ENCODE results near the gene DYNC2LI1.

DYNC2LI1 gene

DNA sequence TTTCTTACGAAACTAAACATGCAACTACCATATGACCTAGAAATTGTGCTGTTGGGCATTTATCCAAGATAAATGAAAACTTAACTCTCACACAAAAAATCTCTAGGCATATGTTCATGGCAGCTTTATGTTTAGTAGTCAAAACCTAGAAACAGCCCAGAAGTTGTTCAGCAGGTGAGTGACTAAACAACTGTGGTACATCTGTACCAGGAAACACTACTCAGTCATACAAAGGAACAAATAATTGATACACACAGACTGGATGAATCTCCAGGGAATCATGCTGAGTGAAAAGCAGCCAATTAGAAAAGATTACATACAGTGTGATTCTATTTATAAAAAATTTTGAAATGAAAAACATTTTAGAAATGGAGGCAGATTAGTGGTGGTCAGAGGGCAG lies 29.3 kb downstream of the DYNC2LI1 start (continued):
- TF ChIP-seq, protein P1, sequence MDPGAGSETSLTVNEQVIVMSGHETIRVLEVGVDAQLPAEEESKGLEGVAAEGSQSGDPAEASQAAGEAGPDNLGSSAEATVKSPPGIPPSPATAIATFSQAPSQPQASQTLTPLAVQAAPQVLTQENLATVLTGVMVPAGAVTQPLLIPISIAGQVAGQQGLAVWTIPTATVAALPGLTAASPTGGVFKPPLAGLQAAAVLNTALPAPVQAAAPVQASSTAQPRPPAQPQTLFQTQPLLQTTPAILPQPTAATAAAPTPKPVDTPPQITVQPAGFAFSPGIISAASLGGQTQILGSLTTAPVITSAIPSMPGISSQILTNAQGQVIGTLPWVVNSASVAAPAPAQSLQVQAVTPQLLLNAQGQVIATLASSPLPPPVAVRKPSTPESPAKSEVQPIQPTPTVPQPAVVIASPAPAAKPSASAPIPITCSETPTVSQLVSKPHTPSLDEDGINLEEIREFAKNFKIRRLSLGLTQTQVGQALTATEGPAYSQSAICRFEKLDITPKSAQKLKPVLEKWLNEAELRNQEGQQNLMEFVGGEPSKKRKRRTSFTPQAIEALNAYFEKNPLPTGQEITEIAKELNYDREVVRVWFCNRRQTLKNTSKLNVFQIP (CRISPR knock-in tag; IDR thresholded peaks at IDR 0.05; ENCODE audit: borderline replicate concordance, low read depth), result no peak
- no peak for TF ChIP-seq SNAI2 (CRISPR knock-in tag; IDR thresholded peaks at IDR 0.05)
- no peak for TF ChIP-seq ZC3H10 (CRISPR knock-in tag; IDR thresholded peaks at IDR 0.05)
- TF ChIP-seq, protein P2, sequence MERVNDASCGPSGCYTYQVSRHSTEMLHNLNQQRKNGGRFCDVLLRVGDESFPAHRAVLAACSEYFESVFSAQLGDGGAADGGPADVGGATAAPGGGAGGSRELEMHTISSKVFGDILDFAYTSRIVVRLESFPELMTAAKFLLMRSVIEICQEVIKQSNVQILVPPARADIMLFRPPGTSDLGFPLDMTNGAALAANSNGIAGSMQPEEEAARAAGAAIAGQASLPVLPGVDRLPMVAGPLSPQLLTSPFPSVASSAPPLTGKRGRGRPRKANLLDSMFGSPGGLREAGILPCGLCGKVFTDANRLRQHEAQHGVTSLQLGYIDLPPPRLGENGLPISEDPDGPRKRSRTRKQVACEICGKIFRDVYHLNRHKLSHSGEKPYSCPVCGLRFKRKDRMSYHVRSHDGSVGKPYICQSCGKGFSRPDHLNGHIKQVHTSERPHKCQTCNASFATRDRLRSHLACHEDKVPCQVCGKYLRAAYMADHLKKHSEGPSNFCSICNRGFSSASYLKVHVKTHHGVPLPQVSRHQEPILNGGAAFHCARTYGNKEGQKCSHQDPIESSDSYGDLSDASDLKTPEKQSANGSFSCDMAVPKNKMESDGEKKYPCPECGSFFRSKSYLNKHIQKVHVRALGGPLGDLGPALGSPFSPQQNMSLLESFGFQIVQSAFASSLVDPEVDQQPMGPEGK (CRISPR knock-in tag; IDR thresholded peaks at IDR 0.05; ENCODE audit: borderline replicate concordance), result no peak

DNA sequence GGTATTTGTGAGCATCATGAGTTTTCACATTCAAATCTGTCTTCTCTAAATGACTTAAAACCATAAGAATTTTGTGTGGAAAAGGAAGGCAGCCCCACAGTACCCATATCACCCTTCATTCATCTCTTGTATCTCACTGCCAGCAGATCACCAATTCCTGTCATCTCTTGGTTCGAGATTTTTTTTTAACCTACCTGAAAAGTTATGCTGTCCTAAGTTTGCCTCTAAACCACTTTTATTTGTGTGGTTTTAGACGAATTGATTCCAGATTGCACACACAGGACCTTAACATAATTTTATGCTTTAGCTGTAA lies 32.8 kb downstream of the DYNC2LI1 start:
- ATAC-seq, result no peak
- no peak for TF ChIP-seq PPARA (CRISPR knock-in tag; IDR thresholded peaks at IDR 0.05; ENCODE audit: borderline replicate concordance)
- TF ChIP-seq, protein P2 (CRISPR knock-in tag; IDR thresholded peaks at IDR 0.05; ENCODE audit: borderline replicate concordance), result no peak
- TF ChIP-seq ARNTL (CRISPR knock-in tag; IDR thresholded peaks at IDR 0.05; ENCODE audit: borderline replicate concordance, low read depth), result no peak
- TF ChIP-seq ISL1 (CRISPR knock-in tag; IDR thresholded peaks at IDR 0.05), result no peak
- TF ChIP-seq ZNF70 (CRISPR knock-in tag; IDR thresholded peaks at IDR 0.05), result no peak
- TF ChIP-seq BACH2 (CRISPR knock-in tag; IDR thresholded peaks at IDR 0.05; ENCODE audit: borderline replicate concordance), result no peak
- no peak for TF ChIP-seq ZNF8 (CRISPR knock-in tag; IDR thresholded peaks at IDR 0.05)
- TF ChIP-seq, protein P3, sequence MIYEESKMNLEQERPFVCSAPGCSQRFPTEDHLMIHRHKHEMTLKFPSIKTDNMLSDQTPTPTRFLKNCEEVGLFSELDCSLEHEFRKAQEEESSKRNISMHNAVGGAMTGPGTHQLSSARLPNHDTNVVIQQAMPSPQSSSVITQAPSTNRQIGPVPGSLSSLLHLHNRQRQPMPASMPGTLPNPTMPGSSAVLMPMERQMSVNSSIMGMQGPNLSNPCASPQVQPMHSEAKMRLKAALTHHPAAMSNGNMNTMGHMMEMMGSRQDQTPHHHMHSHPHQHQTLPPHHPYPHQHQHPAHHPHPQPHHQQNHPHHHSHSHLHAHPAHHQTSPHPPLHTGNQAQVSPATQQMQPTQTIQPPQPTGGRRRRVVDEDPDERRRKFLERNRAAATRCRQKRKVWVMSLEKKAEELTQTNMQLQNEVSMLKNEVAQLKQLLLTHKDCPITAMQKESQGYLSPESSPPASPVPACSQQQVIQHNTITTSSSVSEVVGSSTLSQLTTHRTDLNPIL (CRISPR knock-in tag; IDR thresholded peaks at IDR 0.05; ENCODE audit: low read depth), result no peak
- TF ChIP-seq OSR1 (CRISPR knock-in tag; IDR thresholded peaks at IDR 0.05), result no peak
- no peak for TF ChIP-seq GLIS3 (CRISPR knock-in tag; IDR thresholded peaks at IDR 0.05)
- TF ChIP-seq ESRRG (CRISPR knock-in tag; IDR thresholded peaks at IDR 0.05), result no peak
- TF ChIP-seq TCF4 (CRISPR knock-in tag; IDR thresholded peaks at IDR 0.05; ENCODE audit: borderline replicate concordance), result no peak
- no peak for TF ChIP-seq RARB (CRISPR knock-in tag; IDR thresholded peaks at IDR 0.05)
- no peak for TF ChIP-seq ZFP3 (CRISPR knock-in tag; IDR thresholded peaks at IDR 0.05)
- TF ChIP-seq, protein P1 (CRISPR knock-in tag; IDR thresholded peaks at IDR 0.05; ENCODE audit: borderline replicate concordance, low read depth), result no peak
- no peak for TF ChIP-seq ZC3H10 (CRISPR knock-in tag; IDR thresholded peaks at IDR 0.05)

DNA sequence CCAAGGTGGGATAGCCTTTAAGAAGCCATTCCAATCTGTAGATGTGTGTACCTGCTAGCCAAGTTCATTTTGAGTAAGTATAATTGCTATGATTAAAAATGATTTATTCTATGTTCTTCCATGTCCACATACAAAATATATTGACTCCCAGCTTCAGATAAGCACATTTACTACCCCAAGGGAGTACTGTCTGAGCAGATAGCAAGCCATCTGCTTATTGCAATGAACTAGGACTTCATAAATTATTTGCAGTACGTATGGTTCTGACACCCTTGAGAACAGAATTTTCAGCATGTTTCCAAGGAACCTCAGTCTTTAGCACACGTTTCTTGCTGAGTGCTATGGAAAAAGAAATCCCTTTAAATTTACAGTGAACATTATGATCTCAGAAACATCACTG lies 36.6 kb downstream of the DYNC2LI1 start:
- ATAC-seq, result no peak
- no peak for TF ChIP-seq PPARA (CRISPR knock-in tag; IDR thresholded peaks at IDR 0.05; ENCODE audit: borderline replicate concordance)
- TF ChIP-seq ZNF70 (CRISPR knock-in tag; IDR thresholded peaks at IDR 0.05), result no peak
- TF ChIP-seq ESRRG (CRISPR knock-in tag; IDR thresholded peaks at IDR 0.05), result no peak
- TF ChIP-seq BACH2 (CRISPR knock-in tag; IDR thresholded peaks at IDR 0.05; ENCODE audit: borderline replicate concordance), result no peak
- TF ChIP-seq RARB (CRISPR knock-in tag; IDR thresholded peaks at IDR 0.05), result no peak
- no peak for TF ChIP-seq ARNTL (CRISPR knock-in tag; IDR thresholded peaks at IDR 0.05; ENCODE audit: borderline replicate concordance, low read depth)
- TF ChIP-seq ZC3H10 (CRISPR knock-in tag; IDR thresholded peaks at IDR 0.05), result no peak
- TF ChIP-seq, protein P2 (CRISPR knock-in tag; IDR thresholded peaks at IDR 0.05; ENCODE audit: borderline replicate concordance), result no peak
- TF ChIP-seq, protein P4, sequence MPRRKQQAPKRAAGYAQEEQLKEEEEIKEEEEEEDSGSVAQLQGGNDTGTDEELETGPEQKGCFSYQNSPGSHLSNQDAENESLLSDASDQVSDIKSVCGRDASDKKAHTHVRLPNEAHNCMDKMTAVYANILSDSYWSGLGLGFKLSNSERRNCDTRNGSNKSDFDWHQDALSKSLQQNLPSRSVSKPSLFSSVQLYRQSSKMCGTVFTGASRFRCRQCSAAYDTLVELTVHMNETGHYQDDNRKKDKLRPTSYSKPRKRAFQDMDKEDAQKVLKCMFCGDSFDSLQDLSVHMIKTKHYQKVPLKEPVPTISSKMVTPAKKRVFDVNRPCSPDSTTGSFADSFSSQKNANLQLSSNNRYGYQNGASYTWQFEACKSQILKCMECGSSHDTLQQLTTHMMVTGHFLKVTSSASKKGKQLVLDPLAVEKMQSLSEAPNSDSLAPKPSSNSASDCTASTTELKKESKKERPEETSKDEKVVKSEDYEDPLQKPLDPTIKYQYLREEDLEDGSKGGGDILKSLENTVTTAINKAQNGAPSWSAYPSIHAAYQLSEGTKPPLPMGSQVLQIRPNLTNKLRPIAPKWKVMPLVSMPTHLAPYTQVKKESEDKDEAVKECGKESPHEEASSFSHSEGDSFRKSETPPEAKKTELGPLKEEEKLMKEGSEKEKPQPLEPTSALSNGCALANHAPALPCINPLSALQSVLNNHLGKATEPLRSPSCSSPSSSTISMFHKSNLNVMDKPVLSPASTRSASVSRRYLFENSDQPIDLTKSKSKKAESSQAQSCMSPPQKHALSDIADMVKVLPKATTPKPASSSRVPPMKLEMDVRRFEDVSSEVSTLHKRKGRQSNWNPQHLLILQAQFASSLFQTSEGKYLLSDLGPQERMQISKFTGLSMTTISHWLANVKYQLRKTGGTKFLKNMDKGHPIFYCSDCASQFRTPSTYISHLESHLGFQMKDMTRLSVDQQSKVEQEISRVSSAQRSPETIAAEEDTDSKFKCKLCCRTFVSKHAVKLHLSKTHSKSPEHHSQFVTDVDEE (CRISPR knock-in tag; IDR thresholded peaks at IDR 0.05), result no peak
- TF ChIP-seq ZFP3 (CRISPR knock-in tag; IDR thresholded peaks at IDR 0.05), result no peak
- TF ChIP-seq, protein P3 (CRISPR knock-in tag; IDR thresholded peaks at IDR 0.05; ENCODE audit: low read depth), result no peak
- TF ChIP-seq, protein P5, sequence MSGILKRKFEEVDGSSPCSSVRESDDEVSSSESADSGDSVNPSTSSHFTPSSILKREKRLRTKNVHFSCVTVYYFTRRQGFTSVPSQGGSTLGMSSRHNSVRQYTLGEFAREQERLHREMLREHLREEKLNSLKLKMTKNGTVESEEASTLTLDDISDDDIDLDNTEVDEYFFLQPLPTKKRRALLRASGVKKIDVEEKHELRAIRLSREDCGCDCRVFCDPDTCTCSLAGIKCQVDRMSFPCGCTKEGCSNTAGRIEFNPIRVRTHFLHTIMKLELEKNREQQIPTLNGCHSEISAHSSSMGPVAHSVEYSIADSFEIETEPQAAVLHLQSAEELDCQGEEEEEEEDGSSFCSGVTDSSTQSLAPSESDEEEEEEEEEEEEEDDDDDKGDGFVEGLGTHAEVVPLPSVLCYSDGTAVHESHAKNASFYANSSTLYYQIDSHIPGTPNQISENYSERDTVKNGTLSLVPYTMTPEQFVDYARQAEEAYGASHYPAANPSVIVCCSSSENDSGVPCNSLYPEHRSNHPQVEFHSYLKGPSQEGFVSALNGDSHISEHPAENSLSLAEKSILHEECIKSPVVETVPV (CRISPR knock-in tag; IDR thresholded peaks at IDR 0.05), result no peak
- TF ChIP-seq ZNF8 (CRISPR knock-in tag; IDR thresholded peaks at IDR 0.05), result no peak
- no peak for TF ChIP-seq TOX (CRISPR knock-in tag; IDR thresholded peaks at IDR 0.05; ENCODE audit: borderline replicate concordance)
- TF ChIP-seq GLIS3 (CRISPR knock-in tag; IDR thresholded peaks at IDR 0.05), result no peak
- no peak for TF ChIP-seq ISL1 (CRISPR knock-in tag; IDR thresholded peaks at IDR 0.05)
